NCI-H2029 (cell line): ENCODE results near the gene PAK5.

Experiments used
- DNase-seq: peaks from one replicate; lab custom pipeline; 2025; lab: John Stamatoyannopoulos, UW

Gene PAK5

GRCh38 chr20:9493803-9494202, 345.1 kb downstream of the PAK5 start:
- no peak for DNase-seq

GRCh38 chr20:9492067-9492466, 346.8 kb downstream of the PAK5 start:
- no peak for DNase-seq

GRCh38 chr20:9491324-9491723, 347.6 kb downstream of the PAK5 start:
- DNase-seq = no peak

GRCh38 chr20:9490631-9491030, 348.2 kb downstream of the PAK5 start:
- DNase-seq = no peak

- no peak for DNase-seq
These were observed 348.7 kb downstream of the PAK5 start for GRCh38 chr20:9490161-9490560.

- no peak for DNase-seq
These were observed 350.8 kb downstream of the PAK5 start for GRCh38 chr20:9488063-9488462.
